NCI-H2196 (cell line): ENCODE measurements around the gene BMPR1B.
"Not testable (repeated sequence)": the region's sequence is repeated elsewhere in the genome, so short reads cannot be mapped to it uniquely, and the experiment has no call there.

ENCODE experiments used
- DNase-seq: peaks from one replicate; lab custom pipeline; 2025; ENCODE audit not compliant: unreplicated experiment; lab: John Stamatoyannopoulos, UW

BMPR1B gene

DNA sequence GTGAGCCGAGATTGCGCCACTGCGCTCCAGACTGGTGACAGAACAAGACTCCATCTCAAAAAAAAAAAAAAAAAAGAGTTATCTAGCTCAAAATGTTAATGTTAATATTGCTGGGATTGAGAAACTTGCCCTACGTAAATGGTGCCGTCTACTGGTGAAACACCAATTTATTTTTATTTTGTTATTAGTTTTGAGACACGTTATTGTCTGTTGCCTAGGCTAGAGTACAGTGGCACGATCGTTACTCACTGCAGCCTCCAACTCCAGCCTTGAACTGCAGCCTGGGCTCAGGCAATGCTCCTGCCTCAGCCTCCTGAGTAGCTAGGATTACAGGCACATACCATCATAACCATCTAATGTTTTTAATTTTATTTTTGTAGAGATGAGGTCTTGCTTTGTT lies 262.8 kb downstream of the BMPR1B start:
- DNase-seq, result no peak

DNA sequence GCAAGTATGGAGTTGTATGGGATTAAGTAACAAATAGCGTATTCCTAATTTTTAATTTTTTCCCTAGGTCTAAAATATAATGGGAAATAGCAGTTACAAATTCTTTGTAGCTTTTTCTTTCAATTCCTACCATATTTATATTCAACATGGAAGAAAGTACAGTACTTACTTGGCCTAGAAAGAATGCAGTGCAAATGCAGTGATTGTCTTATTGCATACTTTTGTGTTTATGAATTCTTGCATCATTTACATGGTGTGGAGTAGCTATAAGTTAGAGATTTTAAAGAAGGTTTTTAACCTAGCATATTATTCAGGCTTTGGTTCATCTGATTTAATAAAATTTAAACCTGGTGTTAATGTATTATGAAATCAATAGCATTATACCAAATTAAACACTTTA lies 263.3 kb downstream of the BMPR1B start:
- DNase-seq, result no peak

DNA sequence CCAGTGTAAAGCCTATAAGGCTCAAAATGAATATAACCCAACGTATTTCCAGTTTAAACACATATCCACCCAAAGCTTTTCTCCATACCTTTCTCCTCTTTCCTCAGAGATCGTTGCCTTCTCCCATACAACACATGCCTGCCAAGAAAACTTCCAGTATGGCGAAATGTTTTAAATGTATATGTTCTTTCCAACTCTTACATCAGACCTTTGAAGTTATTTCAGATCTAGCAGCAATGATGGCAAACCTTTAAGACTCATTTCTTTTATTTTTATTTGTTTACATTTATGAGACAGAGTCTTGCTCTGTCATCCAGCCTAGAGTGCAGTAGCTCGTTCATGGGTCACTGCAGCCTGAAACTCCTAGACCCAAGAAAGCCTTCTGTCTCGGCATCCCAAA lies 265.4 kb downstream of the BMPR1B start:
- no peak for DNase-seq

DNA sequence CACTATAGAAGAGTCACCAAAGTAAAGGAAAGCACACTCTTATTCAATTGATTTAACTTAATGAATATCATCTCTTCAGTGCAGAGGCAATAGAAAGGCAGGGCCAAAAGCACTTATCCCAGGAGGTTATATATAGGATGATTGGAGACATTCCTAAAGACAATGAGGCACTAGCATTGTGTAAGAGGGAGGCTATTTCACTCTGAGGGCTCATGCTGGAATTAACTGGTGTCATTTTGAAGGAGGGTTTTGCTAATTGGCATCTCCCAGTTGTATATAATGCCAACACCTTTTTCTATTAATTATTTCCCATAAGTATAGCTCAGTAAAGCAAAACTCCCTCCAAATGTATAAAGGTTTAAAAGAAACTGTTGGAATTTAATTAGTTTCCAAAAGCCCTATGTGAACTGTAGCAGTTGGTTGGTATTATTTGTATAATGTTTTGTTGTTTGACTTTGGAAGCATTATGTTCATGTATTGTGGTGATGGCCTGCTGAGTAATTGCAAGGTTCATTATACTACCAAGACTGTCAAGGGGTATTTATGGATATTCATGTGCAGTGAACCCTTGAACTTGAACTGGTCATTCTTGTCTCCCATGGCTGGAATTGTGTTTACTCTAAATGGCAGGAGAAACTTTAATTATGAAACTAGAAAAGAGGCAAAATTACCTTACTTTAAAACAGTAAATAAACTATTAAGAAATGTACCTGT lies 270.3 kb downstream of the BMPR1B start:
- DNase-seq, result no peak

DNA sequence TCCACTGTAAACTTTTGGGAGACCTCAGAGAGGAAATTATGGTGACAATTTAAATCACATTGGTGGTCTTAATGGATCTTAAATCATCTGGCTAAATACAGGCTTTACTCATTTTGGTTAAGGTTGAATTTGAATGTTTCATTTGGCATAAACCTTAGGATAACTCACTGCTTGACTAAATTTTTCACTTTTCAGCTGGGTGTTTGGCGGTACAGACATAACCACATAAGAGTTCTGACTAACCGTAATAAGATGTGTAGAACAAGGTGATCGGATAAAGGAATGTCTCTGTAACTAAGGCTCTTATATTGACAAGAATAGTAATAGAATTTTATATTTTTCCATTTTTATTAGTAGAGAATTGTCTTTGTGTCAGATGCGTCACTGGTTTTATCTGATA lies 281.0 kb downstream of the BMPR1B start:
- DNase-seq, result no peak

DNA sequence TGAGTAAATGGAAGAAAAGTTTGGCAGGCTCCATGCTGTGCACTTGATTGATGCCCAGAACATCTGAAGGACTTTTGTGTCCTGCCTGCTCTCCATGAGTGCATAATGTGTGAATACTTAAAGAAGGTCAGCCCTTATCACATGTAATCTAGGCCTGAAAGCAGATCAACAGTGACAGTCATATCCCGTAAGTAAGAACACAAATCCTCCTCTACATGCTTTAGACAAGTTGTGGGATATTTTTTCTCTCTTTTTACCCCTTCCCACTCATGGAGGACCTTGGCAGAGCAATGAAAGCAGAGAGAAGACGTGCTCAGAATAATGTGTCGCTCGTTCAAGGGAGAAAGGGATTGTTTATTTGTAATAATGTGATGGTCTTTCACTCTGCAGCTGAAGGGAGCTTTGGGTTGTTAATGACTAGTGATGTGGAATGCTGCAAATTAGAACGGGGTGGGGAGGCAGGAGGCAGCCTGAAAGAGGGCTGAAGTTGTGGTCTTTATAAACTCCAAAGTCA lies 286.6 kb downstream of the BMPR1B start:
- DNase-seq, result no peak

DNA sequence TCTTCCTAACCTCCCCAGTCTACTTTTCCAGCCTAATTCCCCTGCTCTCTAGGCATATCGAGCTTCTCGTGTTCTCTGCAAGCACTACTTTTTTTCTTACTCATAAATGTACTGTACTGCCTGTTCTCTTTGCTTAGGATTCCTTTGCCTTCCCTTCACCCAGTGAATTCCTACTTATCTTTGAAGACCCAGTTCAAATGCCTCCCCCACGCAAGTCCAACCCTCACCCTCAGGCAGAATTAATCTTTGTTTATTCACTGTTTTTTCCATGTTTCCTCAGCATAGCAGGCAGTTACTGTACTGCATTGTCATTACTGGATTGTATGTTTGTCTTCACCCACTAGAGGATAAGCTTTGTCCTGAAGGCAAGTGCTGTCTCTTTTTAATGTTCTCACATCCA lies 287.7 kb downstream of the BMPR1B start:
- DNase-seq, result no peak

DNA sequence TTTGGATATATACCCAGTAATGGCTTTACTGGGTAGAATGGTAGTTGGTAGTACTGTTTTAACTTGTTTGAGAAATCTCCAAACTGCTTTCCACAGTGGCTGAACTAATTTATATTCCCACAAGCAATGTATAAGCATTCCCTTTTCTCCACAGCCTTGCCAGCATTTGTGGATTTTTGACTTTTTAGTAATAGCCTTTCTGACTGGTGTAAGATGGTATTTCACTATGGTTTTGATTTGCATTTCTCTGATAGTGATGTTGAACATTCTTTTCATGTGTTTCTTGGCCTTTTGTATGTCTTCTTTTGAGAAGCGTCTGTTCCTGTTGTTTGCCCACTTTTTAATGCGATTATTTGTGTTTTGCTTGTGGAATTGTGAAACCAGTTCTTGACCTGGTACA lies 290.5 kb downstream of the BMPR1B start:
- DNase-seq, result no peak

DNA sequence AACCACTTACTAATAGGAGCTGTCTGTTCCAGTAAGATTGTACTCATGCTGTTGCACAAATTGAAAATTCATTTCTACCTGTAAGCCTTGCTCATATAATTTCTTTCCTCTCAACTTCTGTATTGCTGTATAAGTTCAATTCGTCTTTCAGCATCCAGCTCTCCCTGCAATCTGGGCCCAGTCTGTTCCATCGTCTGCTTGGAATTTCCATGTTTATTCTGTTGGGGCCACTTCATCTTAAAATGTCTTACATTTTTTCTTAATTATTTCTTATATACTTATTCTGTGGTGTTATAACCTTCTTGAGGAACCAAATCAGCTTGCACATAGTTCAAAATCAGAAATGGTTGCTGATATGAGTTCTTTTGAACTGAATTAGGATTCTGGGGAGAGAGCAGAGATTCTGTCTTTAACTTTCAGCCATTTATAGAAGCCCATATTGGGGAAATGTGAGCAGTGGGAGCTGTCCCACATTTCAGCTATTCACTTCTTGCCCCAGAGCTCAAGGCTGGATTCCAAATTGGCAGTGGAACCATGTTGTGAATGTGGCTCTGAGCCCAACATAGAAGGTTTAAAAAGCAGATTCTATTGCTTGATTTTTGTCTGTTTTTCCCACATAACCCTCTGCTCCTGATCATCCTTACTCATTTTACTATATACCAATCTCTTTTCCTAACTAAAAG lies 291.9 kb downstream of the BMPR1B start:
- DNase-seq, result no peak

DNA sequence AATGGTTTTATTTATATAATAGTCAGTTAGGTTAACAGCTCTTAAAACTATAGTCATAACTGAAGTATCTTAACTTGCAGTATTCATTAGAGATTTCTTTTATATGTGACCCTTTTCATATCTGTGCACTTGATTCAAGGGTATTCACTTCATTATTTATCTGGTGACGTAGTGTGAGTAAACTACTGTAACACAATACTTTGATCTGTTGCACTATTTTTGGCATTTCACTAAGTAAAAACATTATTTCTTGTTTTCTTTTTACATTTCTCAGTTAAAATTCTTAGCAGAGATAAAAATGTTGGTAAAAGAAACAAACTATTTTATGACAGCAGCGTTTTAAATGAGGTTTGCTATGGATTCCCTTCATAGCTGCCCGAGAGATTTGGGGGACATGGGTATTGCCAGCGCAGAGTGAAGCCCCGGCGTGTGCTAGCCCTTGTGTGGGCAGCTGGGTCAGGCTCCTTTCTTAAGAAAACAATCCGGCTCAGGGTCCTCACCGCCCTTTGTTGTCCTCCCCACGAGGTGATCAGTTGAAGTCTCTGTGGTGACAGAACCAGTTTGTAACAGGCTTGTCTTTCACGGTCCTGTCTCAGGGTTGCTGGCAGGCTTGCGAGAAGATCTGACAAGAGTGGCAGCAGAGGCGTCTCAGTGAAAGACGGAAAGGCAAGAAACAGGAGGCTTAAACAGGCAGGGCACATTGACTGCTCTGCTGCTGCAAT lies 293.4 kb downstream of the BMPR1B start:
- no peak for DNase-seq

DNA sequence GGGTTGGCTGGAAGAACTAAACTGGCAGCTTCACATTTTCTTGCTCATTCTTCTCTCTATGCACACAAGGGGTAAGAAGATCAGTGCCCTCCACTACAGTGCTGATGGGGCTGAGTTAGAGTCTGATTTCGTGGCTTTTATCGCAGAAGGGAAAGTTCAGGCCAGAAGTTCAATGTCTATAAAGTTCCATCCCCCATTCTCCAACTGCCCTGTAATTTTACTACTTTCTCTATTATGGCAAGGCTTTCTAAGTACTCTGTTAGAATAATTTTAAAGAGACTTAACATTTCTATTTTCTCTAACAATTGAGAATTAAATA lies 293.9 kb downstream of the BMPR1B start:
- DNase-seq, result no peak

DNA sequence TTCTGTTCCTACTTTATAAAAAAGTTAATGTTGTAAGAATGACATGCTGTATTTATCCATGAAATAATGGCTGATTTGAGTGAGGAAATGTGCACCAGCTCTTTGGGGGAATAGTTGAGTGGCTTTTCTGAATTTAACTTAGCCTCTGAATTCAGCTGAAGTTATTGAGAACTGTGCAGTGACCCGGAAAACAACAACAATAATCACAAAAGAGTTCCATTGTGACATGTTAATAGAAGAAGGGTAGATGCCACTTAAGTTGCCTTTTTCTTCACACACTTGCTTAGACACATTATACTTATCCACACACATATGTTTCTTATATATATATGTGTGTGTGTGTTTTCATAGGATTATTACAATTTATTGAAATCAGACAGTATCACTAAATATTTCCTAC lies 301.2 kb downstream of the BMPR1B start:
- no peak for DNase-seq

DNA sequence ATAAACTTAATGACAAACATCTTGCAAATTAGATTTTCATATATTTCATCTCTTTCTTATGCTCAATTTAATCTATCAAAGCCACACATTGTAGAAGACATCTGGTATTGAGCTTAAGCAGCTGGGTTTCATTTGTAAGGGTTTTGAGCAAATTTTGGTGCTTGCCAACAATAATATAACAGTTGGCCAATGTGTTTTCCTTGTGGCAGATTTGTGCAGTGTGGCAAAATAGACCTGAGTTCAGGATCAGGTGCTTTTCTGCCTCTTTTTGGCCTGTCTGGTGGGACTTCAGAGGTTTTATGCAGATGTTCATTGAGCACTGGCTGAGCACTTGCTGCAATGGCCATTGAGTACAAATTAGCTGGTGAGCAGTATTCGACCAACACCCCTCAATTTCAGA lies 301.9 kb downstream of the BMPR1B start:
- no peak for DNase-seq

DNA sequence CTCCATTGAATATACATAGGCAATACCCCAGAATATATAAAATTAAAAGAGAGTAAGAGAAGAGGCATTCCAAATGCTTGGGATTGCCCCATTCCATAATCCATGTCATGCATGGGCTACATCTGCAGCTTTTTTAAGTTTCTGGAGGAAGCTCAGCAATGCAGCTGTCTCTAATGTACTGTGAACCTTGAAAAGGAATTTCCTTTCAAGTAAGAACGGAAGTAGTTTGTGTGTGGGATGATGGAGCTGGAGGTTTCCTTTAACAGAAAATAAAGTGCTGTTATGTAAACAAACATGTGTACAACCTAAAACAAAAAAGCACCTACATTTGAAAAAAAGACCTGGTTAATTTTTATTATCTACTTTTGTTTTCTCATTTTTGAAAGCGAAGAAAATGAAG lies 303.5 kb downstream of the BMPR1B start:
- no peak for DNase-seq

DNA sequence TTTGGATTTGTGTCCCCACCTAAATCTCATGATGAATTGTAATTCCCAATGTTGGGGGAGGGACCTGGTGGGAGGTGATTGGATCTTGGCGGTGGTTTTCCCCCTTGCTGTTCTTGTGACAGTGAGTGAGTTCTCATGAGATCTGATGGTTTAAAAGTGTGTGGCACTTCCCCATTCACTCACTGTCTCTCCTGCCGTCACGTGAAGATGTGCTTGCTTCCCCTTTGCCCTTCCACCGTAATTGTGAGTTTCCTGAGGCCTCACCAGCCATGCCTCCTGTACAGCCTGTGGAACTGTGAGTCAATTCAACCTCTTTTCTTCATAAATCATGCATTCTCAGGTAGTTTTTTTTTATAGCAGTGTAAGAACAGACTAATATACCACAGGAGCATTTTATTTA lies 304.0 kb downstream of the BMPR1B start:
- not testable (repeated sequence) for DNase-seq

DNA sequence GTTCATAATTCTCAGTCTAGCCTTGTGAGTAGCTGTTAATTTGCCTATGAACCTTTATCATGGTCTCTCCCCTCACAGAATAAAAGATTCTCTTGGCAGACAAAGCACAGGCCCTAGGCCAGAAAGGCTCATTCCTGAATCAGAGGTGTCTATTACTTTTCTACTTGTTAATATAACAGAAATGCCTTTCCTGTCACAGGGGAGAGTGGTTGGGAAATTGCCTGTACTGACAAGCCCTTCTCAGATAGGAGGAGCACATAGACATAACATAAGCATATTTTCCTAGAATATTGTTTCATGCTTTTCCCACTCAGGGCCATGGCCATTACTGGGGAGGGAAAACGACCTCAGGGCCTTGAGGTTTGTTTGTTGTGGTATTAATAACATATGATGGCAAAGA lies 308.3 kb downstream of the BMPR1B start:
- DNase-seq, result no peak

DNA sequence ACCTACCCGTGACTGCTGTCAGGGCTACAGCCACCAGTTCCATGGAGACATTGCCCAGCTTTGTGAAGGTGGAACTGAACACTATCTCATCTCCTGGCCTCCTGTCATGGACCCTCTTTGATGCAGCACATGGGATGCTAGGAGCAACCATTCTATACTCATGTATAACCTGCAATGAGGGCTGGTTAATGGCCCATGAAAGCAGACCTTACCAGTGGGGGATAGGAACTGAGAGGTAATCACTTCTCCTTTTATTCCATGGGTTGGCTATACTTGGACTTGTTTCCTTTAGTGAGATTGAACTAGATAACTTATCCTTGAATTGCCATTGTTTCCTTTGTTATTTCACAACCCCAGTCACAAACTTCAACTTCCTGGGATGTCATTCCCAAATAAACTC lies 310.6 kb downstream of the BMPR1B start:
- DNase-seq, result no peak

DNA sequence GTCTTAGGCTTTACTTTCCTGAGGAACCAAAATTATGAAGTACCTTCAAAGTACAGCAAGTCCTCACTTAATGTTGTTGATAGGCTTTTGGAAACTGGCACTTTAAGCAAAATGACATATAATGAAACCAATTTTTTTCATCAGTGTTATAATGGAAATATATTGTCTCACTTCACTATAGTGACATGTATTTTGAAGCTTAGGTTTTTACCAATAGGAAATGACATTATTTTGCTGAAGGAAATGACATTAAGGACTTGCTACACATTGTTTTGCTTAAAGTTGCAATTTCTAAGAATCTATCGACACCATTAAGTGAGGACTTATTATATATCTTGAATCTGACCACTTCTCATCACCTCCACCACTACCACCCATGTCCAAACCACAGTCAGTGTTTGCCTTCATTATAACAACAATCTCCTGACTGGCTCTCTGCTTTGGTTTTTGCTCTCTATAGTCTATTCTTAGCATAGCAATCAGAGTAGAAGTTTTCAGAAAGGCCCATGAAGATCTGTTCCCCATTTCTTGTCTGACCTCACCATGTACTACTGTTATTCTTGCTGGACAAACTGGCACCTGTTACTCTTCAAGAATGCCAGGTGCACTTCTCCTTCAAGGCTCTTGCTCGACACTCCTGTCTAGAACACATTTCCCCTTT lies 311.2 kb downstream of the BMPR1B start:
- no peak for DNase-seq

DNA sequence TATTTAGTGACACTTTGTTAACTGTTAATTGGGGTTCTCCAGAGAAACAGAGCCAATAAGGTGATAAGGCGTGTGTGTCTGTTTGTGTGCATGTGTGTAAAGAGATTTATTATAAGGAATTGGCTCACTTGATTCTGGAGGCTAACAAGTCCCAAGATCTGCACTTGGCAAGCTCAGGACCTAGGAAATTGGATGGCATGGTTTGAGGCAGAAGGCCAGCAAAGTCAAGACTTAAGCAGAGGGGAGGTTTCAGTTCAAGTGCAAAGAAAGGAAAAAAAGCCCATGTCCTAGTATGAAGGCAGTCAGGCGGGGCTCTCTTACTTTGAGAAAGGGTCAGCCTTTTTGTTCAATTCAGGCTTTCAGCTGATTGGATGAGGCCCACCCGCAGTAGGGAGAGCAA lies 314.1 kb downstream of the BMPR1B start:
- DNase-seq, result no peak

DNA sequence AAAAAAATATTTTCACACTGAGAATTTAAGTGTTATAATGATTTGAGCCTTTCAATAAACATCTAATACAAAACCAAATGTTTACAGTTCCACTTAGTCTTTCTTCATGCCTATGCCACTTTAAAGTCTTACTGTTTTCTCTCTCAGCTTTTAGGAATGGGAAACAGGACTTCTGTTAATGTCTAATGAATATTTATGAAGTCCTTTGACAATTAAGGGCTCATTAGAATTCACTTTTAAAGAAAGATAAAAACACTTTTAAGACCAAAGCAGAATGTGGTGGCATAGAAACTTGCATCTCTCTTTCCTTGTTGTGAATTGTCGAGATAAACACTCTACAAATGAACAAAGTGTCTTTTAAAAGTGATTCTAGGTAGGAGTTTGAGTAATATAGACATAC lies 315.9 kb downstream of the BMPR1B start:
- DNase-seq, result no peak

DNA sequence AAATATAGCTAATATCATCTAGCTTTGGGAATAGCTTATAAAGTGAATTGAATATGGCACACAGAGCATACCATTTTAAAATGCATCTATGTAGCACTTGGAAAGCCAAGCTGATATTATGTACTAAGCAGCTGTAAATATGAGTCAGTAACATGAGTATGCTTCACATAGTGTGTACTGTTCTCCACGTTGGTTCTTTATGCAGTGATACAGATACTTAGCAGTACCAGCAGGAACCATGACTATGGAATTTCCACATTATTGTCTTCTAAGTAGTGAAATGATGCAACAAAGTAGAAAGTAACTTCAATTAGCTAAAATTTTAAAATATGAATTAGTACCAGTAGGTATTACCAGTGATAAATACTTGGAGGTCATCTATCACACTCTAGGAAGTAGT lies 320.1 kb downstream of the BMPR1B start:
- DNase-seq, result no peak

DNA sequence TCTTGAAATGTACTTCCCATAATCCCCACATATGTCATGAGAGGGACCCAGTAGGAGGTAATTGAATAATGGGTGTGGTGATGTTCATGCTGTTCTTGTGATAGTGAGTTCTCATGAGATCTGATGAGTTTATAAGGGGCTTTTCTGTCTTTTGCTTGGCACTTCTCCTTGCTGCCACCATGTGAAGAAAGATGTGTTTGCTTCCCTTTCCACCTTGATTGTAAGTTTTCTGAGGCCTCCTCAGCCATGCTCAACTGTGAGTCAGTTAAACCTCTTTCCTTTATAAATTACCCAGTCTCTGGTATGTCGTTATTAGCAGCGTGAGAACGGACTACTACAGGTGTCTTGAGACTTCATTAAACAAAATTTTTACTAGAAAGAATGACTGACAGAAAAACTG lies 323.2 kb downstream of the BMPR1B start:
- DNase-seq, result no peak
